ENCODE measurements around the gene JSRP1.

JSRP1 gene

DNA sequence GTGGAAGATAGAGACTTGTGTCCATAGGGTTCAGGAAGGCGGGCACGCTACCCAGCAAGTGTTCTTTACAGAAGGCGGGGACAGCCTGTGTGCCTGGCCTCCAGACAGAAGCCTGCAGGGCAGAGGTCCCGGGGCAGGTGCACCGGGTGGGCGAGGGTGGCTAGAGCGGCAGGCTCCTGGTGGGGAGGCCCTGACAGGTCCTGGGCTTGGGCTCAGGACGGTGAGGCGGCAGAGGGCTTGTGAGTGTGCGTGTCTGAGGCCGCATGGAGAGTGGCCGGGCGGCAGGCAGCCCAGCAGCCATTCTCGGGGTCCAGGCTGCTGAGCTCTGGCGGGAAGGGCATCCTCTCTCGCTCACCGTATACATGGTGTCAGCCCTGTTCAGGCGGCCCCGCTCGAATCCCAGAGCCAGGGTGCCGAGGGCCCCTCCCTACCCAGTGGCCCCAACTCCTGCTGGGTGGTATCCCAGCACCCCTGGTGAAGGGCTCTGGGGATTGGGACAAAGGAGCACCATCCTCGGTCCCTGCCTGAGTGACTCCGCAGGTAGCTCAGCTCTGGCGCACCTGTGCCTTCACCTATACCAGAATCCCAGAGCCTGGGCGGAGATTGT is 10.1 kb downstream of the JSRP1 start:
- no peak for DNase-seq

DNA sequence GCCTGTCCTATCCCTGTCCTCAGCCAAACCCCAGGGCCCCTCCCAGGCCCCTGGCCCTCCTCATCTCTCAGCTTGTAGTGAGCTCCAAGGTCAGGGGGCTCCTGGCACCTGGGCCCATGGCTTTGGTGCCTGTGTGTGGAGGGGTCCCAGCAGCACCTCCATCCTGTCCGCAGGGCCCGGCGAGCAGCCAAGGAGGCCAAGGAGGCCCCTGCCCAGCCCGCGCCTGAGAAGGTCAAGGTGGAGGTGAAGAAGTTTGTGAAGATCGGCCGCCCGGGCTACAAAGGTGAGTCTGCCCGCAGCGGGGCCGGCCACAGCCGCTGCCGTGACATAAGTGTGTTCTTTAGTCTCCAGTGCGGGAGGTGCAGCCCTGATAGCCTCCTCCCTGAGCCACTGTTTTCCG is 10.9 kb downstream of the JSRP1 start:
- DNase-seq = no peak

DNA sequence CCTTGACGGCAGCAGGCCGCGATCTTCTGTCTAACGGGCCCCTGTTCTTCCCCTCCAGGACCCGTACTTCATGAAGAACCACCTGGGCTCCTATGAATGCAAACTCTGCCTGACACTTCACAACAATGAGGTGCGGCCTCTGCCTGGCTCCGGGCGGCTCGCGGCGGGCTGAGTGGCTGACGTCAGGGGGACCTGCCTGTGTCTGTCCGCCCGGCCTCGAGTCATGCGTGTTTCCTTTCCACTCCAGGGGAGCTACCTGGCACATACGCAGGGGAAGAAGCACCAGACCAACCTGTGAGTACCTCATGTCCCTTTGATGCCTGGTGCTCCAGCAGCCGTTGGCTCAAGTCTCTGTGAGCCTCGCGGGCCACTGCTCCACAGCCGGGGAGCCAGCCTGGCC is 11.7 kb downstream of the JSRP1 start:
- DNase-seq = no peak

DNA sequence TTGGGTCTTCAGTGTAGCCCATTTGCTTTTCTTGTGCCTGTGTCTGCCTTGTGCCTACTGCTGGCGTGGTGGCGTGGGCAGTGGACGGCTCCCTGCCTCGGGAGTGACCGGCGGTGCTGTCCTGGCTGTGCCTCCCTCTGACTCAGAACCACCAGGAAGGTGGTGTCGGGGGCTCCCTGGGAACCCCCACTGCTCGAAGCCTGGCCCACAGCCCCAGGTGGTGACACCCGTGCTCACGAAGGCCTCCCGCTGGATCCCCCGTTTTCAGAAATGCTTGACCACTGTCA is 12.1 kb downstream of the JSRP1 start:
- no peak for DNase-seq

DNA sequence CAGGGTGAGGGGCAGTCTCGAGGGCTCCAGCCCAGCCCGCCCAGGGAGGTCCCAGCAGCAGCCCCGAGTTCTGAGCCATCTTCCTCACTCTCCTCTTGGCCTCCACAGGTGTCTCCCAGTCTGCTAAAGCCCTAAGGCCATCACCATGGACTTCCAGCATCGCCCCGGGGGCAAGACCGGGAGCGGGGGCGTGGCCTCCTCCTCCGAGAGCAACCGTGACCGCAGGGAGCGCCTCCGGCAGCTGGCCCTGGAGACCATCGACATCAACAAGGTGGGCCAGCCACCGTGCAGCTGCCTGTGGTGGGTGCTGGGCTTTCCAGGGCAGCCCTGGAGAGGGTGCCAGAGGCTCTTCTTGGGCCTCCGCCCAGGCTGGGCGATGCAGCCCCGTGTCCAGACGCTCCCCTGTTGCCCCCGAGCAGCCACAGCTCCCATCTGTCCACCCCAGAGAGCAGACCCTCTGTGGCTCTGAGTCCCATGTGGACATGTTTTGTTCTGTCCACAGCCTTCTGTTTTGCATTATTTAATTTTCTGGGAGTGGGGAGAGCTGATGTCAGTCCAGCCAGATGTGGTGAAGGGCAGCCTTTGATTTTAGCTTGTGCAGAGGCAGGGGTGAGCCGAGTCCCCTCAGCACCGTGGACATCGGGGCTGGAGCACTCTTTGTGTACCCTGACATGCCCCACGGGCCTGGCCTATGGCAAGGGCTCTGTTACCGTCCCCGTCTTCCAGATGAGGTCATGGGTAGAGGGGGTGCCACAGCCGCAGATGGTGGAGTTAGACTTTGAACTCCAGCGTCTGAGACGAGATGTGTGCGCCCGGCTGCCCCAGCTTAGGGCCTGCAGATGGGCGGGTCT is 12.7 kb downstream of the JSRP1 start:
- no peak for DNase-seq

DNA sequence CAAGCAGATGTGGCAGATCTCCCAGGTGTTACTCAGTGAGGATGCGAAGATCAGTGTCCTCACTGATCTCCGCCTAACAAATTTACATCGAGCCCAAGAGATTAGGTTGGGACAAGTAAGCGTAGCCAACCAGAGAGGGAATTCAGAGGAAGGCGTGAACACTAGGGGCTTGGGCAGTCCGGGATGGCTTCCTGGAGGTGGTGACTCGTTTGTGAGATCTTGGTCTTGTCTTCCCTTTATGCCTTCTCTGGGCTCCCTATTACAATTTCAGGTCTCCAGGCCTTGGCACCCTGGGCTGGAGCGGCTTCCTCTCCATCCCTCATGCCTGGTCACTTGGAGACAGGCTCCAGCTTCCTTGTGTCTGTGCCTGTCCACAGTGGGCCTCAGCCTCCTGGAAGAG is 13.4 kb downstream of the JSRP1 start:
- no peak for DNase-seq

DNA sequence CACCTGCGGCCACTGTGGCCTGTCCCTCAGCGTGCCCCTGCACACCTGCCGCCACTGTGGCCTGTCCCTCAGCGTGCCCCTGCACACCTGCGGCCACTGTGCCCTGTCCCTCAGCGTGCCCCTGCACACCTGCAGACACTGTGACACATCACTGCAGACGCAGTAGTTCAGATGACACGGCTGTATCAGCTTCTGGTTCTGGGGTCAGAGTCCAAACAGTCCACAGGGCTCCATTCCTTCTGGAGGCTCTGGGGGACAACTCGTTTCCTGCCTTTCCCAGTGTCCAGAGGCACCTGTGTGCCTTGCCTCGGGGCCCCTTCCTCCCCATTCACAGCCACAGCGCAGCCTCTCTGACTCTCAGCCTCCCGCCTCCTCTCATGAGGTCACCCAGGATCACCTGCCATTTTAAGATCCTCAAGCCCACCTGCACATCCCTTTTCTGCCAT is 14.1 kb downstream of the JSRP1 start:
- no peak for DNase-seq

DNA sequence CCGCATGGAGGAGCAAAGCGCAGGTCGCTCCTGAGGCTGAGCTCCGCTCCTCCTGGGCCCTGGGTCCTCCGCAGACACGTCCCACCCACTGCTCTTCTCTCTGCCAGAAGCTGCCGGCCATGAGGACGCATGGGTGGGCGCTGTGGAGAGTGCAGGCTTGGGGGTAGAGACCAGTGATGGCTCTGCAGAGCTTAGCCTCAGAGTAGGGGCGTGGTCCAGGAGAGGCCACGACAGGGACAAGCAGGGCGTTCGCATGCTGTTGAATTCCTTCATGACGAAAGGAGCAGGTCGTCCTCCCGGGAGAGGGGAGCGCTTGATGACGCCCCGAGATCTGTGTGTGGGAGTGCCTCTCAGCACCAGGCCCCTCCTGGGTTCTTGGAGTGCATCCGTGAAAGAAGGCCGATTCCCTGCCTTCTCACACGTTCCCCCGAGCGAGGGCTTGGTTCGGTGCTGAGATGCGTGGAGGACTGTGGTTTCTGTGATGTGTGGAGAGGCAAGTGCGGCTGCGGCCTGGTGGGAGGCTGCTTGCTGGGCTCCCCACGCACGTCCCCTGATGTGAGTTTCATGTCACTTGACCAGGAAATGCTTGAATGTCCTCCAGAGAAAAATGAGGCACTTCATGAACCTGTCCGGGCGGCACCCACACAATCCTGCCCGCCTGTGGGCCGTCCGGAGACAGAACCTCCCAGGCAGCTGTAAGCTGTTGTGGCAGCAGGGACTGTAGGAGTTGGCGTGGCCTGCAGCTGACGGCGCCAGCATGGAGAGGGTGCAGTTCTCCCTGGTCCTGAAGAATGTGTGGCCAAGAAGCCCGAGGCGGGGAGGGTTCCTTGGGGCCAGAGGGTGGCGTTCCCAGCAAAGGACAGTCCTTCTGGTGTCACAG is 15.1 kb downstream of the JSRP1 start:
- DNase-seq = no peak

DNA sequence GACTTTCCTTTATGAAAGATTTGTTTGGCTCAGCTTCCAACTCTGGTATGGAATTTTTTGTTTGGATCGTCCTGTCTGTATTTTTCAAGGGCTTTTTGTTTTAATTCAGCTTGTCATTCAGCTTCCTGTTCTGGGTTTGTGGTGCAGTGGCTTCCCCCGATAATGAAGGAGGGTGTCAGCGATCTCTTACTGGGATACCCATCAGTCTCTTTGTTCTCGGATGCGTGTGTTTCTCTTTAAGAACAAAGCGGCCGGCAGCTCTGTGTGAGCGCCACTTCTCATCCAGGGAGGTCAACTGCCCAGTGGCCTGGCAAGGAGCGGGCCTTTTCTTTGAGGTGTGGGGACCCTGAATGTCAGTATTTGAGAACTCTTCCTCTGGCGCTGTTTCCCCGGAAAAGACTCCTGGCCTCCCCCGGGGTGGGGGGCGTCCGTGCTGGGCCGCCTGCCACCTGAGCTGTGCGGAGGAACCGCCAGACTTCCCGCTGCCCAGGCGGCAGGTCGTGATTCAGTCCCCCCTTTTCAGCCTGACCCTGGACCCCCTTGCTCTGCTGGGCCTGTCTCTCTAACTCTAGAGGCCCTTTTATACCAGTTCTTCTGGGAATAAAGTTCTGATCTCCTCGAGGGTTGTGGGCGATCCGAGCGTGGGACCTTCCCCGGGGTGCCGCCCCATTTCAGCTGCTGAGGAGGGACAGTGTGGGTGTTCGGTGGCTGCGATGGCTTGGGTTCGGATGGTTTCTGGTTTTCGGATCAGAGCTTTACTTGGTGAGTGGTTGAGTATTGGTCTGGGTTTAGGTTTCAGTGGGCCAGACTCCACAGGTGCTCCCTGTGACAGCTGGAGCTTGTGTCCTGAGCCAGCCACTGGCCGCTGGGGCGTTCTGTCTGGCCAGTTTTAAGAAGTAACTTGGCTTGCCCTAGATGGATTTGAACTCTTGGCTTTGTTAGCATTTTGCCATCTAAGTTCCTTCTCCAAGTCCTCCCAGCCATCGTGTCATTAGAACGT is 16.1 kb downstream of the JSRP1 start:
- peak; percentile 52 for DNase-seq

DNA sequence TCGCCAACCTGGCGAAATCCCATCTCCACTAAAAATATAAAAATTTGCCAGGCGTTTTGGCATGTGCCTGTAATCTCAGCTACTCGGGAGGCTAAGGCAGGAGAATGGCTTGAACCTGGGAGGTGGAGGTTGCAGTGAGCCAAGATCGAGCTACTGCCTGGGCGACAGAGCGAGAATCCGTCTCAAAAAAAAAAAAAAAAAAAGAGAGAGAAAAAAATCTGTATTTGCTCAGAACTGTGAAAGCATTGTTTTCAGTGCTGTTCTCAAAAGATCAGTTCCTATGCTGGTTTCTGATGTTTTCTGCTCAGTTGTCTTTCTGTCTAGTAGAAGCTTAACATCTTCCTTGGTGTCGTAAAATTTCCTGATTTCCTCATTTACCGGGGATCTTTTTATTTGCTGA is 17.0 kb downstream of the JSRP1 start:
- DNase-seq = no peak

DNA sequence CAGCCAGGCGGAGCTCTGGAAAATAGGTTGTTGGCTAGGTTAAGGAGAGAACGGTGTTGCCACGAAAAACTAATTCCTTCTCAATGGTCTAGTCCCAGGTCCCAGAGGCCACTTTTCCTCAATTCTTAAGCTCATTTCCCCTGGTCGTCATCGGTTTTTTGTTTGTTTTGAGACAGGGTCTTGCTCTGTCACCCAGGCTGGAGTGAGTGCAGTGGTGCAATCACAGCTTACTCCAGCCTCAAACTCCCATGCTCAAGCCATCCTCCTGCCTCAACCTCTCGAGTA is 18.4 kb downstream of the JSRP1 start:
- DNase-seq = no peak

DNA sequence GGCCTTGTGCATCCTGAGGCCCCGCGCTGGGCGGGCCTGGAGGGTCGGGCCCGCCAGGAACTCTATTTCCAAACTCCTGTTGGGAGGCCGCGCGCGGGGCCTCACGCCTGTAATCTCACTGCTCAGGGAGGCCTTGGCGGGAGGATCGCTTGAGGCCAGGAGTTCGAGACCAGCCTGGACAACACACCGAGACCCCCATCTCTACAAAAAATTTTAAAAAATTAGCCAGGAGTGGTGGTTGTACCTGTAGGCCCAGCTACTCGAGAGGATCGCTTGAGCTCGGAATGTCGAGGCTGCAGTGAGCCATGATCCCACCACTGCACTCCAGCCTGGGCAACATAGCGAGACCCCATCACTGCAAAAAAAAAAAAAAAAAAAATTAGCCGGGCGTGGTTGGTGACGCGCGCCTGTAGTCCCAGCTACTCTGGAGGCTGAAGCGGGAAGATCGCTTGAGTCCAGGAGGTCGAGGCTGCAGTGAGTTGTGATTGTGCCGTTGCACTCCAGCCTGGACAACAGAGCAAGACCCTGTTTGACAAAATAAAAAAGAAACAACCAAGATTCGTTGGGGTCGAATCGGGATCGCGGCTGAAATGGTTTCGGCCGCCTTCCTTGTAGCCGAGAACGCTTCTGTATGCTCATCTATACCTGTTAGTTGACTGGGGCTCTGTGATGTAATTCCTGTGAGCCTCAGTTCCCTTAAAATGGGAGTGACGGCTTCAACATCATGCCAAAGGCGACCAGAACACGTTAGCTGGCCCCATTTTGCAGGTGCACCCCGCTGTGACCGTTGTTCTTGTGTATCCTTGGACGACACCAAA is 19.0 kb downstream of the JSRP1 start:
- DNase-seq = no peak

DNA sequence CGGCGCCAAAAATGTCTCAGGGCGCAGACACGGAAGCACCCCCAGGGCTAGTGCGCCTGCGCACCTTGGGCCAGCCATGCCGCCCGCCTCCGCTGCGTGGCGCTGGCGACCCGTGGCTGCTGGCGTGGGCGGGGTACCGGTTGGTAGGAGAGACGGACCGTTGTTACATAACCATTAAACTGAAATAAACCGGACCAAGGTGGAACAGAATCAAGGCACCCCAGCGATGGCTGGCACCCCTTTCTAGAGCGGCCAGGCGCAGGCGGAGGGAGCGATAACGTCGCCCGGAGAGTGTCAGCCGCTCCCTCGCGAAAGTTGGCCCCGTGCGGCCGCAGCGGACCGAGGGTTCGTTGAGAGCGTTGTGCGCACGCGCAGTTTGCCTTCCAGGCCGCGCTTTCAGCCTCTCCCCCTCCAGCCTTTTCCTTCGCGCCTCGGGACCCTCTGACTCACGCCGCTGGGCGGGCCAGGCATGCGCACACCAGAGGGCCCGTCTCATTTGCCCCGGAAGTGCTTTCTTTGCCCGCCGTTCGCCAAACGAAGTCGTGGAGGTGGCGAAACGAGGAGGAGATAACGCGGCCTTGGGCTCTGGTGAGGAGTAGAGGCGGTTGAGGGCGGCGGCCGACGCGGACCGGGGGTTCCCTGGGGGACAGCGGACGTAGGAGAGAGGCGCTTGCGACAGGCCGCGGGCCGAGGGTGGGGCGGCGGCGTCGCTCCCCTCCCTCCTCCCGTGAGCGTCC is 19.7 kb downstream of the JSRP1 start, which contains the start of the genes PLEKHJ1 and SF3A2:
Gene PLEKHJ1 (minus strand): TSS at position 16 of the 737 bp plus-strand sequence. CDS start 81 bp downstream, outside the sequence.
Gene SF3A2 (plus strand): TSS at position 511 of the 737 bp plus-strand sequence. CDS start 6,595 bp downstream, outside the sequence.
- peak; percentile 98 for DNase-seq

DNA sequence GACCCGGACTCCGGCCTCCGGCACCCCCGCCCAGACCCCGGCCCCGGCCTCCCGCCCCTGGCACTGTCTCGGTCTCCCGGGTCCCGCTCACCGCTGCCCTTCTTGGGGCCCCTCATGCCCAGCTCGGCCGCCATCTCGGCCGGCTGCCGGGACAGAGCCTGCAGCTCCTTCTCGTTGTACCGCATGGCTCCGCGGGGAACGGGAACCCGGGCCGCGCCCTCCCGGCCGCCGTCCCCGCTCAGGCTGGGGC is 20.2 kb downstream of the JSRP1 start:
- no peak for DNase-seq

DNA sequence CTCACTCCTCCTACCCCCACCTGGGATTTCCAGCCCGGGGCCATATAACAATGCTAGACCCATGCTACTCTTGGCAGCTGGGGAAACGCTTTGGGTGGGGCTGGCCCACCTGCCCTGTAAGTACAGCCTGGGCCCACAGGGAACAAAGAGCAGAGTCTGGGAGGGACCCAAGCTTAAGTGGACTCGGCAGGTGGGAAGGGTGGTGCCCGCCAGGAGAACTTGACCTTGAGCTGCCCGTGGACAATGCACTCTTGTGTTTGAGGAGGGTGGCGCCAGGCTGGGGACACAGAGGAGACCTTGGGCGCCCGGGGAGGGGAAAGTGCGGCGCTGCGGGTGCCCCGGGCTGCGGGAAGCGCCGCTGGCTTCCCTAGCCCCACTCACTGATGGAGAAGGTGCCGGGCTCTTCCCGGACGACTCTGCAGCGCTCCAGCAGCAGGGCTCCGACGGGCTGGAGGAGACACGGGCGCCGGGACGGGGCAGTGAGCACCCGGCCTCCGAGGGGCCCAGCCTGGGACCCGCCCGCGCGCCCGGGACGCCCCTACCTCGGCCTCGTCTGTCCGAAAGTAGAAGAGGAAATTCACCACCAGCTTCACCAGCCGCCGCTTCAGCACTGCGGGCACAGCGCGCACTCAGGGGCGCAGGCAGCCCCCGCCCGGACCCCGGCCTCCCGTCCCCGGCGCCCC is 20.7 kb downstream of the JSRP1 start:
- no peak for DNase-seq

DNA sequence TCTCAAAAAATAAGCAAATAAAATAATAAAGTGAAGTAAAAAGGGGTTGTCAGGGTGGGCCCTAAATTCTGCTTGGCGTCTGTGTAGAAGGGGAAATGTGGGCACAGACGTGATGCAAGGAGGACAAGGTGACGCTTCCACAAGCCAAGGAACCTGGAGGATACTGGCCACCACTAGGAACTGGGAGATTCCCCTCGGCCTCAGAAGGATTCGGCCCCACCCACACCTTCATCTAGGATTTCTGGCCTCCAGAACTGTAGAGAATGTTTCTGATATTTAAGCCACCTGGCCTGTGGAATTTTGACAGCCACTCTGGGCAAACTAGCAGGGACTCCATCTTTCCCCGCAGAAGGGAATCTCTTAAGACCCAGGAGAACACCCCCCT is 21.2 kb downstream of the JSRP1 start:
- no peak for DNase-seq

DNA sequence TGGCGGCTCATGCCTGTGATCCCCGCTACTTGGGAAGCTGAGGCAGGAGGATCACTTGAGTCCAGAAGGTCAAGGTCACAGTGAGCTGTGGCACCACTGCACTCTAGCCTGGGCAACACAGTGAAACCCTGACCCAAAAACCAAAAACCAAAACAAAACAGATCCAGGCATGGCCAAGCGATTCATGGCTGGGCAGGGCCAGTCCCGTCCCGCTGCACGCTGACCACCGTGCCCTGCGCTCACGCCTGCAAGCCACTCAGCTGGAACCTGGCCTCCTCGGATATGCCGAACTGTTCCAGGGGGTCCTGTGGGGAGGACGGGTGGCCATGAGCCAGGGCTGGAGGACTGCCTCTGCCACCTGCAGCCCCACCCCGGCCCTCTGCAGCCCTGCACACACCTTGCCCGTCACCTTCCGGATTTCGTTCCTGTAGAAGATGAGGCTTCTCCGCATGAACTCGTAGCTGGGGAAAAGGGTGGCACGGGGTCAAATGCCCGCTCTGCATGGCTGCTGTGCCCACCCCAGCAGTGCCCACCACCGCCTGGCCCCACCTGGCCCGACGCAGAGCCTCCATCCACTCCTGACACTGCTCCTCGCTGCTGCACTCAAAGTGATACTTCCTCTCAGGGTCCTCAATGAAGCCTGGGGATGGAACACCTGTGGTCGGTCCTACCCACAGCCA is 22.5 kb downstream of the JSRP1 start:
- no peak for DNase-seq

DNA sequence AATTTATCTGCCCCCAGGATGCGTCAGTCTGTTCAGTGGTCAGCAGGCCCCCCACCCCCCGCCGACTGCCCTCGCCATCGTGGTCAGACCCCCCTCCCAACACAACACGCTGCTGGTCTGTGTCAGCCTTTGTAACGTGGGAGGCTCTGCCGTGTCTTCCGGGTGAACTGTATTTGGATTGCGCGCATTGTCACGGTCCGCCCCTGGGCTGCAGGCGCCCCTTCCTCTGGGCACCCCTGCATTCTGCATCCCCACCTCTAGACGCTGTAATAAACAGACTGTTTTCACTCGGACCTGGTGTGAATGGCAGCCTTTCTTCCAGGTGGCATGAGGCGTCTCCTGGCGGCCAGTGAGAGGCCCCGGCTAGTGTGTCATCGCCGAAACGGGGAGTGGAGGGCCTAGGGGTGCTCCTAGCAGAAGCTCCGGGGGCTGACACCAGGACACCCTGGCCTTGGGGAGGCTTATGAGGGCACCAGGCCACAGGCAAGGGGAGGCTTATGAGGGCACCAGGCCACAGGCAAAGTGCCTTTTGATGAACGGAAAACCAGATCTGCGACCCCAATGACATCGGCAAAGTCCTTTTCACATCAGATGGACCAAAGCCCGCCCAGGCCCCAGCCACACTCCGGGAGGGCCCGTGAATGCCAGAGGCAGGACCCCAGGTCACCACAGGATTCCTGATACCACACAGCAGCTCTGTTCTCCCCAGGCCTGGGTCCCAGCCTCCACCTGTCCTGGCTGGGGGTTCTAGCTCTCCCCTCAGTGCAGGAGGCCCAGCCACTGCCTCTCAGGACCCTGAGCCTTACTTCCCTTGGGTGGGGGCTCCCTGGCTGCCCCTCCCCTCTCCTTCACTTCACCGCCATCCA is 23.7 kb downstream of the JSRP1 start:
- DNase-seq = no peak

DNA sequence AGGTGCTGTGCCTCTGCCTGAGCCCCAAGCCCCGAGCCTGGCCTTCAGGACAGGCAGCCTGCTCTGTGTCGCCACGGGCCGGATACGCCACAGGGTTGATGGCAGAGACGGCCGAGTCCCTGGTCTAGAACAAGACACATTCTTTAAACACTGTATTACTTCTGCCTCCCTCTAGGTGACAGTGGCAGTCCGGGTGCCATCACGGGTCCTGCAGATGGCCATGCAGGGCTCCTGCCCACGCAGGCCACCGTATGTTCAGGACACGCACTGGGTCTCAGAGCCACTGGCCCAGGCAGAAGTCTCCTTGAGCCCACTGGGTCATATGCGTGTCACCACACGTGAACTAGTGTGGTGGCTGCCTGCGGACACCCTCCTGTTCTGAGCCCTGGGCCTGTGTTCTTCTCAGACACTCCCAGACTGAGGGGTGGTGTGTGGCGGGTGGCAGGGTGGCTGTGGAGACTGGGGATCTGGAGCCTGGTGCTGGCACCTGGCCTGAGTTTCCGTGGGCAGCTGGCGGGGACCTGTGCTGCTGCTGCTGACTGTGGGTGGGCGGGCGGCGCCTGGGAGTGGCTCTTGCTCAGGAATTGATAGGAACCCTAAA is 24.5 kb downstream of the JSRP1 start:
- no peak for DNase-seq
